Kidney epithelial cell (primary cell): ENCODE measurements around the gene CFAP46. TPM values are rescaled to one million over a fixed set of nuclear protein-coding genes. Genes with fewer than 3 reads are reported as not detected.
"Not testable (repeated sequence)": the region's sequence is repeated elsewhere in the genome, so short reads cannot be mapped to it uniquely, and the experiment has no call there.

Experiments
- DNase-seq: peaks from one replicate; pipeline ENCODE4 v3.0.0-alpha.2; 2010; ENCODE audit warnings: low read depth
- H3K27me3 ChIP-seq: 2 replicates; pipeline ENCODE4 v1.6.0; 2011; ENCODE audit warnings: low read length; ENCODE audit not compliant: control insufficient read depth, insufficient read depth
- H3K36me3 ChIP-seq: 2 replicates; pipeline ENCODE4 v1.5.1; 2011; ENCODE audit warnings: low read length; ENCODE audit not compliant: control insufficient read depth, insufficient read depth
- H3K4me3 ChIP-seq: 2 replicates; pipeline ENCODE4 v1.5.1; 2011; ENCODE audit warnings: low read depth, mild to moderate bottlenecking, control low read depth, low read length
- total RNA-seq: library from RNA; depleted of rRNA; stranded (reverse); fragments of >200 nt; gene quantifications from 2 replicates; pipeline ENCODE4 v1.2.3, GENCODE V29; 2015
- TF ChIP-seq, protein P1 (sequence below): IDR thresholded peaks from 2 replicates; pipeline ENCODE4 v1.5.1; 2011; ENCODE audit warnings: mild to moderate bottlenecking, moderate library complexity, low read length, control low read depth, inconsistent platforms; ENCODE audit not compliant: insufficient read depth, poor library complexity, severe bottlenecking

CFAP46 gene
- total RNA-seq, 1 donor from 2014 or later: 5.1 TPM

DNA sequence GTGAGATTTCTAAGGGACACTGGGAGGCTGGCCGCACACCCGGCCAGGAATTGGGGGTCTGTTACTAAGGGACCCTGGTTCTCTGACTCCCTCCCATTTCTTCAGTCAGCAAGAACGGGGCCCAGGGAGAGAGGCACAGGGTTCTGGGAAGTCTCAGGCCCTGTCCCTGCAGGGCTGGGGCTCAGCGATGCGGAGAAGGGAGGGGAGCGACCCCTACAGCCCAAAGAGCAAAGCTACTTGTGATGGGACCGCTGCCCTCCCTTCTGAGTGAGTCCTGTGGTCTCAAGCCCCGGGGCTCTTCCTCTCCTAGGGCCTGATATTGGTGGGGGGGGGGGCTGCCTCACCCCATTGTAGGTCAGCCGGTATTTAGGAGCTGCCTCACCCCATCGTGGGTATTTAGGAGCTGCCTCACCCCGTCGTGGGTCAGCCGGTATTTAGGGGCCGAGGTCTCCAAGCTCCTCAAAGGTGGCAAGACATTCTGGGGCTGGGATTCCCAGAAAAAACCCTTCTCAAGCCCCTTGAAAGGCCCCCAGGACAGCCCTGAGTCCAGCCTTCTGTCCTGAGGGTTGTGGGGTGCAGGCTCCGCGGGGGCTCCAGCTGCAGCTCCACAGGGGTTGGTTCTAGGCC lies 139.6 kb downstream of the CFAP46 start:
- DNase-seq: no peak
- TF ChIP-seq, protein P1, sequence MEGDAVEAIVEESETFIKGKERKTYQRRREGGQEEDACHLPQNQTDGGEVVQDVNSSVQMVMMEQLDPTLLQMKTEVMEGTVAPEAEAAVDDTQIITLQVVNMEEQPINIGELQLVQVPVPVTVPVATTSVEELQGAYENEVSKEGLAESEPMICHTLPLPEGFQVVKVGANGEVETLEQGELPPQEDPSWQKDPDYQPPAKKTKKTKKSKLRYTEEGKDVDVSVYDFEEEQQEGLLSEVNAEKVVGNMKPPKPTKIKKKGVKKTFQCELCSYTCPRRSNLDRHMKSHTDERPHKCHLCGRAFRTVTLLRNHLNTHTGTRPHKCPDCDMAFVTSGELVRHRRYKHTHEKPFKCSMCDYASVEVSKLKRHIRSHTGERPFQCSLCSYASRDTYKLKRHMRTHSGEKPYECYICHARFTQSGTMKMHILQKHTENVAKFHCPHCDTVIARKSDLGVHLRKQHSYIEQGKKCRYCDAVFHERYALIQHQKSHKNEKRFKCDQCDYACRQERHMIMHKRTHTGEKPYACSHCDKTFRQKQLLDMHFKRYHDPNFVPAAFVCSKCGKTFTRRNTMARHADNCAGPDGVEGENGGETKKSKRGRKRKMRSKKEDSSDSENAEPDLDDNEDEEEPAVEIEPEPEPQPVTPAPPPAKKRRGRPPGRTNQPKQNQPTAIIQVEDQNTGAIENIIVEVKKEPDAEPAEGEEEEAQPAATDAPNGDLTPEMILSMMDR: no peak
- Histone ChIP-seq H3K4me3 (no peak overlapping the region), H3K36me3 (no peaks in the 10 kb centered on the region), H3K27me3 (peaks cover 14% of the 10 kb centered on the region)

DNA sequence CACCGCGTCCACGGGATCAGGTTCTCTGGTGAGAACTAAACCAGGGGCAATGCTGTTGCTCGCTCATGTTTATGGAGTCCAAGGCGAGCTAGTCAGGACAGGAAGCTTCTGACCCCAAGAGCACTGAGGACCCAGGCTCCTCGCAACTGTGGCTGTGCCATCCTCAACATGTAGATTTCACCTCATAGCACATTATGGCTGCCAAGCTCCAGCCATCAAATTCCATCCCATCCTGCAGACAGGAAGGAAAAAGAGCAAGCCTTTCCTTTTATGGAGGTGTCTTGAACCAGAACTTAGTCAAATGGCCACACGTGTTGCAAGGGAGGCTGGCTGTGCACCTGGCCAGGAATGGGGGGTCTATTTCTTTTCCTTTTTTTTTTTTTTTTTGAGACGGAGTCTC lies 140.3 kb downstream of the CFAP46 start:
- TF ChIP-seq, protein P1: no peak
- DNase-seq: no peak
- Histone ChIP-seq H3K4me3 (no peak overlapping the region), H3K36me3 (no peaks in the 10 kb centered on the region), H3K27me3 (peaks cover 18% of the 10 kb centered on the region)

DNA sequence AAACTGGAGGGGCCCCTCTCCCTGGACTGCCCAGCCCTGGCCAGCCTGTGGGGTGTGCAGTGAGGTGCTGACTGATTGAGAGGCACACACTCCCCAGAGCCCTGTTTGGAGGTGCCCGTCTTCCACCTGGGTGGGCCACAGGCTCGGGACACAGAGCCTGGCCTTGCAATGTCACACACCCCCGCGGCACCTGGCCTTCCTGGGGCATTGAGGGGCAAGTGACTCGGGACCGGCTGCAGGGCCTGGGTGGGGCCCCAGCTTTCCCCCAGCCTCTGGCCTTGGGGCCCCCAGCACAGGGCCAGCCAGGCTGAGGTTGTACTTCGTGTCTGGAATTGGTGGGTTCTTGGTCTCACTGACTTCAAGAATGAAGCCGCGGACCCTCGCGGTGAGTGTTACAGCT lies 142.5 kb downstream of the CFAP46 start:
- TF ChIP-seq, protein P1: no peak
- H3K36me3 ChIP-seq: no peaks in the 10 kb centered on the region
- H3K4me3 ChIP-seq: no peak overlapping the region
- H3K27me3 ChIP-seq: peaks cover 20% of the 10 kb centered on the region
- no peak for DNase-seq

DNA sequence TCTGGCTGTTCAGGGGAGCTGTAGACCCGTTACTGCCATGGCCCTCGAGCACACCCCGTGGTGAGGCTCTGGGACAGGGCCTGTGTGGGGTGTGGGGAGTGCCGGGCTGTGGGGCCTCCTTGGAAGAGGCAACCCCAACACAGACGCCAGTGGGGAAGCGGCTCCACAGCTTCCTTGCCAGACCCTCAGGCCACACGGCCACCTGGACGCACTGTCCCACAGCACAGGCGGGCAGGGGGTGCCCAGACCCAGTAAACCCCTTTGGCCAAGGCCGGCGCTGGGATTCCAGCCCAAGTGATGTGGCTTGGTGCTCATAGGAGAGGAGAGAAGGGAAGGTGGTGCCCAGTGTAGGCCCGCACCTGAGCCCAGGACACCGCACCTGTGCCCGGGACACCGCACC lies 143.5 kb downstream of the CFAP46 start:
- TF ChIP-seq, protein P1: no peak
- Histone ChIP-seq H3K27me3 (peaks cover 30% of the 10 kb centered on the region), H3K4me3 (no peak overlapping the region), H3K36me3 (no peaks in the 10 kb centered on the region)
- no peak for DNase-seq

DNA sequence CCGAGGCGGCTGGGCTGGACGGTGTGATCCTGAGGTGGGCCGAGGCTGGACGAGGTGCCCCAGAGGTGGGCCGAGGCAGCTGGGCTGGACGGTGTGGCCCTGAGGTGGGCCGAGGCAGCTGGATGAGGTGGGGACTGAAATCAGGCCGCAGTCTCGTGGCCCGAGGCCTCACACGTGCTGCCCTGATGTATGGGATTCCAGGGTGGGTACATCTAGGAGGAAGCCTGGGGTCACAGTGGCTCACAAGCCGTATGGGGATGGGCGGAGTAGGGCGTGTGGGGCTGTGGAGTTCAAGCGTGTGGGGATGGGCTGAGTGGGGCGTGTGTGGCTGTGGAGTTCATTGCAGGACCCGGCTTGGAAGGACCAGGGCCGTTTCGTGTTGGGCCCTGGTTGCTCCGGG lies 144.0 kb downstream of the CFAP46 start:
- Histone ChIP-seq H3K36me3 (no peaks in the 10 kb centered on the region), H3K27me3 (peaks cover 34% of the 10 kb centered on the region), H3K4me3 (no peak overlapping the region)
- TF ChIP-seq, protein P1: no peak
- DNase-seq: no peak

DNA sequence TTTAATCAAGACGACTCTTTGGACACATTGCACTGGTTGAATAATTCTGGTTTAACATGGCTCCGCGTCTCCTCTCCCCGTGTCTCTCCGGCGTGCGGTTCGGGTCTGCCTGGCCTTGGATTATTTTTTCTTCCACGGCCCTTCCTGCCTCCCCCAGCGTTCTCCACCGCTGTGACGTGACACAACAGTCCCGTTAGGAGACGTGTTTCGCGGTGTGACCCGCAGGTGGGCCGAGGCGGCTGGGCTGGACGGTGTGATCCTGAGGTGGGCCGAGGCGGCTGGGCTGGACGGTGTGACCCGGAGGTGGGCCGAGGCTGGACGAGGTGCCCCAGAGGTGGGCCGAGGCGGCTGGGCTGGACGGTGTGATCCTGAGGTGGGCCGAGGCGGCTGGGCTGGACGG lies 144.4 kb downstream of the CFAP46 start:
- not testable (repeated sequence) for H3K36me3 ChIP-seq, H3K4me3 ChIP-seq, DNase-seq
- peaks cover 39% of the 10 kb centered on the region for H3K27me3 ChIP-seq
